Ectodermal cell (in vitro differentiated cells): ENCODE measurements around the gene KATNB1.
"Not testable (repeated sequence)": the region's sequence is repeated elsewhere in the genome, so short reads cannot be mapped to it uniquely, and the experiment has no call there.

ENCODE experiments used
- H3K27ac ChIP-seq: 2 replicates; pipeline ENCODE4 v1.7.0; 2013; ENCODE audit warnings: mild to moderate bottlenecking, low read depth, low read length; ENCODE audit not compliant: insufficient read depth, poor library complexity, severe bottlenecking
- H3K27me3 ChIP-seq: 2 replicates; pipeline ENCODE4 v1.7.0; 2013; ENCODE audit warnings: mild to moderate bottlenecking, low read length; ENCODE audit not compliant: insufficient read depth, control insufficient read depth, poor library complexity, severe bottlenecking
- H3K36me3 ChIP-seq: one replicate; pipeline ENCODE4 v1.7.0; 2013; ENCODE audit warnings: low read length; ENCODE audit not compliant: control insufficient read depth, insufficient read depth
- H3K4me1 ChIP-seq: one replicate; pipeline ENCODE4 v1.7.0; 2013; ENCODE audit warnings: low read length; ENCODE audit not compliant: control insufficient read depth, insufficient read depth
- H3K4me3 ChIP-seq: 2 replicates; pipeline ENCODE4 v1.7.0; 2013; ENCODE audit warnings: low read depth, low read length, control low read depth; ENCODE audit not compliant: insufficient read depth
- H3K9me3 ChIP-seq: 2 replicates; pipeline ENCODE4 v1.7.0; 2013; ENCODE audit warnings: mild to moderate bottlenecking, low read length, moderate library complexity; ENCODE audit not compliant: control insufficient read depth
- WGBS, 2 experiments: methylation state at CpG; one replicate each; pipeline ENCODE4 v1.1.7; 2013; ENCODE audit warnings: missing lambda C conversion rate in 2 of 2; 5-methylcytosine and 5-hydroxymethylcytosine counted together

KATNB1 gene

GRCh38 chr16:57782607-57783055 lies 47.1 kb downstream of the KATNB1 start:
- H3K4me3 ChIP-seq, H3K27me3 ChIP-seq, H3K27ac ChIP-seq, H3K9me3 ChIP-seq, H3K4me1 ChIP-seq, H3K36me3 ChIP-seq: not testable (repeated sequence)
- 82 to 83% methylated on average over 11 of the region's 11 CpGs for WGBS, 2 experiments

GRCh38 chr16:57783116-57783515 lies 47.5 kb downstream of the KATNB1 start:
- no peaks in the 10 kb centered on the region for H3K36me3 ChIP-seq
- no peaks in the 10 kb centered on the region for H3K4me1 ChIP-seq
- no peak overlapping the region for H3K4me3 ChIP-seq
- no peaks in the 10 kb centered on the region for H3K27me3 ChIP-seq
- no peak overlapping the region for H3K27ac ChIP-seq
- WGBS, 2 experiments, result 89 to 99% methylated on average over 1 to 4 of the region's 4 CpGs
- H3K9me3 ChIP-seq, result no peaks in the 10 kb centered on the region

GRCh38 chr16:57783883-57784282 lies 48.3 kb downstream of the KATNB1 start:
- H3K4me1 ChIP-seq, result no peaks in the 10 kb centered on the region
- no peak overlapping the region for H3K27ac ChIP-seq
- H3K9me3 ChIP-seq, result no peaks in the 10 kb centered on the region
- no peak overlapping the region for H3K4me3 ChIP-seq
- H3K27me3 ChIP-seq, result no peaks in the 10 kb centered on the region
- 92 to 94% methylated on average over 8 of the region's 8 CpGs for WGBS, 2 experiments
- H3K36me3 ChIP-seq, result no peaks in the 10 kb centered on the region

DNA sequence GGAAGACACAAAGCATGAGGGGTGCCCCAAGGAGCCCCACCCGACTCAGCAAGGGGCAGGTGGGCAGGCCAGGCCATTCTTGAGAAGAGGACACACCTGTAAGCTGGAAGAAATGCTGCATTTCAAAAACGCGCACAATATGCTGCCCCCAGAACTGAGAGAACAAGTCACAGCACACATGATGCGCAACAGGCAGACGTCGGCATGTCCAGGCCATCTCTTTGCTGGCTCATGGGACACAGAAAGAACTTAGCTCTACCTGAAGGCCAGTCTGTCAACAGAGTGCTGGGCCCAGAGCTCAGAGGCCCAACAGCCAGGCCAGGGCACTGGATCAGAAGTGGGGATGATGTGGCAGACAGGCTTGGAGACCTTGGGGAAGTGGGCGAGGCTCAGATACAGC lies 48.8 kb downstream of the KATNB1 start:
- Histone ChIP-seq H3K27me3 (no peaks in the 10 kb centered on the region), H3K4me1 (no peaks in the 10 kb centered on the region), H3K9me3 (no peaks in the 10 kb centered on the region), H3K4me3 (no peak overlapping the region), H3K36me3 (no peaks in the 10 kb centered on the region), H3K27ac (no peak overlapping the region)
- 93% methylated on average over 7 of the region's 7 CpGs for WGBS, 2 experiments

GRCh38 chr16:57785385-57785784 lies 49.8 kb downstream of the KATNB1 start:
- Histone ChIP-seq H3K9me3 (no peaks in the 10 kb centered on the region), H3K4me3 (no peak overlapping the region), H3K4me1 (no peaks in the 10 kb centered on the region), H3K27me3 (no peaks in the 10 kb centered on the region), H3K36me3 (no peaks in the 10 kb centered on the region), H3K27ac (no peak overlapping the region)
- WGBS, 2 experiments, result 92 to 96% methylated on average over 10 of the region's 10 CpGs

GRCh38 chr16:57785924-57786323 lies 50.4 kb downstream of the KATNB1 start:
- 87 to 92% methylated on average over 8 of the region's 8 CpGs for WGBS, 2 experiments
- Histone ChIP-seq H3K4me1 (no peaks in the 10 kb centered on the region), H3K27ac (no peak overlapping the region), H3K27me3 (no peaks in the 10 kb centered on the region), H3K9me3 (no peaks in the 10 kb centered on the region), H3K4me3 (no peak overlapping the region), H3K36me3 (no peaks in the 10 kb centered on the region)

GRCh38 chr16:57786632-57787518 lies 51.3 kb downstream of the KATNB1 start:
- Histone ChIP-seq H3K36me3 (no peaks in the 10 kb centered on the region), H3K4me3 (no peak overlapping the region), H3K9me3 (no peaks in the 10 kb centered on the region), H3K27me3 (no peaks in the 10 kb centered on the region), H3K27ac (no peak overlapping the region), H3K4me1 (no peaks in the 10 kb centered on the region)
- 85 to 86% methylated on average over 26 of the region's 26 CpGs for WGBS, 2 experiments

- WGBS, 2 experiments, result 78 to 79% methylated on average over 8 of the region's 8 CpGs
- no peaks in the 10 kb centered on the region for H3K4me1 ChIP-seq
- H3K36me3 ChIP-seq, result no peaks in the 10 kb centered on the region
- no peak overlapping the region for H3K4me3 ChIP-seq
- no peaks in the 10 kb centered on the region for H3K9me3 ChIP-seq
- H3K27me3 ChIP-seq, result no peaks in the 10 kb centered on the region
- H3K27ac ChIP-seq, result no peak overlapping the region
Measured at GRCh38 chr16:57787519-57787905, 51.9 kb downstream of the KATNB1 start.

- no peaks in the 10 kb centered on the region for H3K4me1 ChIP-seq
- no peak overlapping the region for H3K27ac ChIP-seq
- H3K4me3 ChIP-seq, result no peak overlapping the region
- no peaks in the 10 kb centered on the region for H3K9me3 ChIP-seq
- no peaks in the 10 kb centered on the region for H3K36me3 ChIP-seq
- no peaks in the 10 kb centered on the region for H3K27me3 ChIP-seq
- 93% methylated on average over 17 of the region's 17 CpGs for WGBS, 2 experiments
Measured at GRCh38 chr16:57788252-57788841, 52.8 kb downstream of the KATNB1 start.

- H3K36me3 ChIP-seq, result no peaks in the 10 kb centered on the region
- H3K9me3 ChIP-seq, result no peaks in the 10 kb centered on the region
- H3K4me3 ChIP-seq, result no peak overlapping the region
- 86 to 89% methylated on average over 12 of the region's 12 CpGs for WGBS, 2 experiments
- H3K27me3 ChIP-seq, result no peaks in the 10 kb centered on the region
- H3K4me1 ChIP-seq, result no peaks in the 10 kb centered on the region
- no peak overlapping the region for H3K27ac ChIP-seq
Measured at GRCh38 chr16:57788951-57789350, 53.4 kb downstream of the KATNB1 start.
